GM23338 (cell line): ENCODE measurements around the gene NCOA6. TPM values are rescaled to one million over a fixed set of nuclear protein-coding genes. Genes with fewer than 3 reads are reported as not detected.

Source experiments
- ATAC-seq: fragments of 200-7000 bp; cut with Tn5 transposase; 3 replicates; pipeline ENCODE4 v1.9.1; 2020
- DNase-seq: peaks from one replicate; pipeline ENCODE4 v3.0.0-alpha.2; 2015; ENCODE audit warnings: low spot score
- H2AFZ ChIP-seq: fragments of 200-600 bp; sonication (generic); 2 replicates; pipeline ENCODE4 v1.8.0; 2016; ENCODE audit warnings: antibody characterized with exemption, mild to moderate bottlenecking, moderate library complexity
- H3F3A ChIP-seq: fragments of 200-600 bp; sonication (generic); replicated peaks from 2 replicates; pipeline ENCODE4 v1.8.0; 2017; ENCODE audit warnings: antibody characterized with exemption, mixed run types, low read depth
- H3K27ac ChIP-seq: fragments of 200-600 bp; sonication (generic); 2 replicates; pipeline ENCODE4 v1.6.1; 2016; ENCODE audit warnings: low read depth
- H3K27me3 ChIP-seq: fragments of 200-600 bp; sonication (generic); 2 replicates; pipeline ENCODE4 v1.8.0; 2016; ENCODE audit warnings: mild to moderate bottlenecking, mixed run types, moderate library complexity; ENCODE audit not compliant: insufficient read depth
- H3K36me3 ChIP-seq: fragments of 200-600 bp; sonication (generic); 2 replicates; pipeline ENCODE4 v1.8.0; 2016; ENCODE audit warnings: mild to moderate bottlenecking; ENCODE audit not compliant: insufficient read depth
- H3K4me1 ChIP-seq: fragments of 200-600 bp; sonication (generic); 2 replicates; pipeline ENCODE4 v1.8.0; 2016; ENCODE audit warnings: mild to moderate bottlenecking, moderate library complexity; ENCODE audit not compliant: insufficient read depth
- H3K4me2 ChIP-seq: fragments of 200-600 bp; sonication (generic); 2 replicates; pipeline ENCODE4 v1.7.1; 2017; ENCODE audit warnings: mixed run types
- H3K4me3 ChIP-seq: fragments of 200-600 bp; sonication (generic); 2 replicates; pipeline ENCODE4 v1.6.1; 2016; ENCODE audit warnings: mixed run types
- H3K79me2 ChIP-seq: fragments of 200-600 bp; sonication (generic); replicated peaks from 2 replicates; pipeline ENCODE4 v1.8.0; 2017; ENCODE audit warnings: mild to moderate bottlenecking; ENCODE audit not compliant: insufficient read depth
- H3K9me2 ChIP-seq: fragments of 200-600 bp; sonication (generic); 2 replicates; pipeline ENCODE4 v1.8.0; 2017; ENCODE audit not compliant: insufficient read depth
- H4K20me1 ChIP-seq: fragments of 200-600 bp; sonication (generic); replicated peaks from 2 replicates; pipeline ENCODE4 v1.8.0; 2017; ENCODE audit warnings: mild to moderate bottlenecking; ENCODE audit not compliant: insufficient read depth
- H3K27ac Mint-ChIP-seq: 2 replicates; pipeline ENCODE4 v1.8.0; 2020; ENCODE audit warnings: inconsistent platforms, mild to moderate bottlenecking, moderate library complexity, mixed read lengths
- H3K27me3 Mint-ChIP-seq: 3 replicates; pipeline ENCODE4 v1.8.0; 2022; ENCODE audit warnings: low read depth, mild to moderate bottlenecking, moderate library complexity, mixed read lengths, inconsistent platforms; ENCODE audit not compliant: insufficient read depth, poor library complexity
- H3K36me3 Mint-ChIP-seq: 3 replicates; pipeline ENCODE4 v1.8.0; 2021; ENCODE audit warnings: low read depth, mild to moderate bottlenecking, inconsistent platforms, moderate library complexity, mixed read lengths
- H3K4me1 Mint-ChIP-seq: 3 replicates; pipeline ENCODE4 v1.8.0; 2020; ENCODE audit warnings: mild to moderate bottlenecking, inconsistent platforms, mixed read lengths
- H3K4me3 Mint-ChIP-seq: 3 replicates; pipeline ENCODE4 v1.8.0; 2021; ENCODE audit warnings: moderate library complexity, mild to moderate bottlenecking, inconsistent platforms, mixed read lengths
- H3K9me3 Mint-ChIP-seq: 3 replicates; pipeline ENCODE4 v1.8.0; 2020; ENCODE audit warnings: moderate library complexity, mild to moderate bottlenecking, inconsistent platforms, mixed read lengths
- ETS1 ChIP-seq: IDR thresholded peaks from 2 replicates; pipeline ENCODE4 v1.6.1; 2016; ENCODE audit warnings: antibody characterized with exemption
- EZH2 ChIP-seq: fragments of 200-600 bp; sonication (generic); IDR thresholded peaks from one replicate; pipeline ENCODE4 v1.8.0; 2017; ENCODE audit warnings: antibody characterized with exemption, mild to moderate bottlenecking, low read depth; ENCODE audit not compliant: unreplicated experiment
- EZH2phosphoT487 ChIP-seq: fragments of 200-600 bp; sonication (generic); IDR thresholded peaks from one replicate; pipeline ENCODE4 v1.8.1; 2018; ENCODE audit warnings: antibody characterized with exemption; ENCODE audit not compliant: unreplicated experiment
- POLR2AphosphoS5 ChIP-seq: IDR thresholded peaks from 2 replicates; pipeline ENCODE4 v1.6.1; 2016; ENCODE audit warnings: antibody characterized with exemption, low read depth
- REST ChIP-seq: IDR thresholded peaks from one replicate; pipeline ENCODE4 v1.6.1; 2018; ENCODE audit warnings: antibody characterized with exemption; ENCODE audit not compliant: unreplicated experiment
- STAT1 ChIP-seq: IDR thresholded peaks from one replicate; pipeline ENCODE4 v1.6.1; 2016; ENCODE audit warnings: antibody characterized with exemption; ENCODE audit not compliant: unreplicated experiment
- ZNF114 ChIP-seq: fragments of 250-450 bp; sonication (Bioruptor Pico); IDR thresholded peaks from 2 replicates; pipeline ENCODE4 v1.5.0; 2020; ENCODE audit warnings: mild to moderate bottlenecking, moderate library complexity
- ZNF331 ChIP-seq: fragments of 250-450 bp; sonication (Bioruptor Pico); IDR thresholded peaks from 2 replicates; pipeline ENCODE4 v1.5.0; 2020; ENCODE audit warnings: low read depth, mild to moderate bottlenecking, moderate library complexity
- ZNF462 ChIP-seq: fragments of 250-450 bp; sonication (Bioruptor Pico); IDR thresholded peaks from 2 replicates; pipeline ENCODE4 v1.5.0; 2020; ENCODE audit warnings: mild to moderate bottlenecking, moderate library complexity
- polyA plus RNA-seq: library from polyadenylated mRNA; unstranded; fragments of >200 nt; fragmentation: Nextera tagmentation; extraction: Ambion mirVana; gene quantifications from 2 replicates; pipeline ENCODE4 v1.2.1, GENCODE V29; 2016
- total RNA-seq: library from RNA; depleted of rRNA; stranded (reverse); fragments of >200 nt; shearing (Covaris generic); gene quantifications from 2 replicates; pipeline ENCODE4 v1.2.3, GENCODE V29; 2014

Gene NCOA6
- total and polyA plus RNA-seq, 2 experiments from 2014 or later, result 10.6 to 17.4 TPM

GRCh38 chr20:34683667-34684066 is 141.8 kb downstream of the NCOA6 start (continued):
- TF ChIP-seq REST (no peak), POLR2AphosphoS5 (no peak), STAT1 (no peak), ETS1 (no peak), ZNF114 (CRISPR knock-in tag) (no peak), ZNF331 (CRISPR knock-in tag) (no peak)

GRCh38 chr20:34680586-34681175 is 144.8 kb downstream of the NCOA6 start:
- Histone ChIP-seq H3K36me3 (no peaks in the 10 kb centered on the region), H3K4me2 (no peak overlapping the region), H3K27ac (no peak overlapping the region), H2AFZ (no peak overlapping the region), H3K4me3 (no peak overlapping the region), H3K9me2 (no peaks in the 10 kb centered on the region), H3F3A (0 out of 2 replicates have a peak, but pooled peaks cover 5% of the 10 kb centered on the region), H3K27me3 (no peaks in the 10 kb centered on the region), H3K79me2 (peaks cover 5% of the 10 kb centered on the region), H4K20me1 (no peaks in the 10 kb centered on the region), H3K4me1 (0 out of 2 replicates have a peak, but pooled peaks cover 4% of the 10 kb centered on the region)
- ATAC-seq, result no peak
- DNase-seq, result no peak
- no peak for TF ChIP-seq EZH2
- no peak for TF ChIP-seq EZH2phosphoT487
- TF ChIP-seq ZNF462 (CRISPR knock-in tag), result no peak
- H3K27ac Mint-ChIP-seq, result no peak overlapping the region
- no peaks in the 10 kb centered on the region for H3K36me3 Mint-ChIP-seq
- no peak overlapping the region for H3K4me3 Mint-ChIP-seq
- peaks cover 4% of the 10 kb centered on the region; the same call in 2 of the 3 replicates for H3K4me1 Mint-ChIP-seq
- peaks cover 4% of the 10 kb centered on the region for H3K27me3 Mint-ChIP-seq
- no peaks in the 10 kb centered on the region; the same call in 2 of the 3 replicates for H3K9me3 Mint-ChIP-seq
